Tibial nerve (tissue), 4 donors: ENCODE data around the gene KMT5C. TPM values are rescaled to one million over a fixed set of nuclear protein-coding genes. Genes with fewer than 3 reads are reported as not detected.

Experiments
- DNase-seq, 2 donors: peaks; one replicate each; pipeline ENCODE4 v3.0.0-alpha.2; 2019; ENCODE audit warnings: low spot score in 2 of 2
- H3K27ac ChIP-seq, 4 donors: fragments of 200-600 bp; sonication (generic) in 3 of 4; one replicate each; pipeline ENCODE4 v1.5.1; 2017 to 2019; ENCODE audit warnings: mild to moderate bottlenecking in 1 of 4
- H3K27me3 ChIP-seq, 2 donors: fragments of 200-600 bp; sonication (generic) in 1 of 2; one replicate each; pipeline versions ENCODE4 v1.5.1 to v1.6.0; 2017 to 2019
- H3K36me3 ChIP-seq, 3 donors: fragments of 200-600 bp; sonication (generic); one replicate each; pipeline ENCODE4 v1.5.1; 2018 to 2019
- H3K4me1 ChIP-seq, 4 donors: fragments of 200-600 bp; sonication (generic) in 3 of 4; one replicate each; pipeline ENCODE4 v1.5.1; 2017 to 2019
- H3K4me3 ChIP-seq, 4 donors: fragments of 200-600 bp; sonication (generic) in 3 of 4; one replicate each; pipeline ENCODE4 v1.5.1; 2017 to 2019; ENCODE audit warnings: mild to moderate bottlenecking in 1 of 4, moderate library complexity in 1 of 4
- H3K9me3 ChIP-seq, 4 donors: fragments of 200-600 bp; sonication (generic) in 3 of 4; one replicate each; pipeline ENCODE4 v1.5.1; 2017 to 2019
- CTCF ChIP-seq, 5 experiments: fragments of 200-600 bp in 3 of 5; fragments of 450-650 bp in 2 of 5; sonication (generic) in 3 of 5; IDR thresholded peaks; one replicate each; pipeline ENCODE4 v1.5.1; 2016 to 2019; ENCODE audit warnings: antibody characterized with exemption in 5 of 5, mild to moderate bottlenecking in 3 of 5, moderate library complexity in 2 of 5
- EP300 ChIP-seq, 2 donors: sonication (generic); formaldehyde crosslinking; IDR thresholded peaks; one replicate each; pipeline ENCODE4 v1.6.1; 2017; ENCODE audit warnings: antibody characterized with exemption in 2 of 2, mild to moderate bottlenecking in 1 of 2
- POLR2A ChIP-seq, 2 donors: fragments of 450-650 bp; IDR thresholded peaks; one replicate each; pipeline ENCODE4 v1.6.1; 2017; ENCODE audit warnings: antibody characterized with exemption in 2 of 2, mild to moderate bottlenecking in 2 of 2, moderate library complexity in 2 of 2
- WGBS, 2 donors: methylation state at CpG; one replicate each; pipeline ENCODE4 v1.1.5; 2018; 5-methylcytosine and 5-hydroxymethylcytosine counted together
- total RNA-seq, 4 donors: library from RNA; depleted of rRNA; stranded (reverse); fragments of >200 nt; gene quantifications; one replicate each; pipeline ENCODE4 v1.1.0, GENCODE V29; 2016

The KMT5C gene
- total RNA-seq, 4 donors from 2014 or later: 30.6 to 50.0 (median 41.2) TPM

GRCh38 chr19:55390461-55390880, 50.8 kb downstream of the KMT5C start:
- peaks cover 0 to 62% (median 12%) of the 10 kb centered on the region in 3 donors for H3K36me3 ChIP-seq
- no peak for DNase-seq
- TF ChIP-seq POLR2A (IDR thresholded peaks at IDR 0.05): no peak
- no peaks in the 10 kb centered on the region for H3K27me3 ChIP-seq
- H3K4me1 ChIP-seq: peaks cover 0 to 56% (median 26%) of the 10 kb centered on the region in 4 donors
- H3K27ac ChIP-seq: no peak overlapping the region
- H3K4me3 ChIP-seq: no peak overlapping the region
- no peaks in the 10 kb centered on the region for H3K9me3 ChIP-seq
- WGBS, 2 donors: 66 to 71% methylated on average over 7 of the region's 7 CpGs

- H3K4me3 ChIP-seq: no peak overlapping the region
- H3K27me3 ChIP-seq: no peaks in the 10 kb centered on the region
- H3K36me3 ChIP-seq: peaks cover 0 to 62% (median 12%) of the 10 kb centered on the region in 3 donors
- peaks cover 0 to 56% (median 26%) of the 10 kb centered on the region in 4 donors for H3K4me1 ChIP-seq
- TF ChIP-seq POLR2A (IDR thresholded peaks at IDR 0.05) (no peak), EP300 (IDR thresholded peaks at IDR 0.05) (no peak), CTCF (IDR thresholded peaks at IDR 0.05) (no peak)
- DNase-seq: no peak
- no peaks in the 10 kb centered on the region for H3K9me3 ChIP-seq
- WGBS, 2 donors: 75 to 78% methylated on average over 8 to 10 of the region's 12 CpGs
- H3K27ac ChIP-seq: peak overlapping the region in 2 of 4 donors; percentile 13 to 28
Observed at GRCh38 chr19:55391191-55391670, 51.6 kb downstream of the KMT5C start.

- WGBS, 2 donors: 67 to 79% methylated on average over 18 of the region's 18 CpGs
- peaks cover 0 to 49% (median 21%) of the 10 kb centered on the region in 4 donors for H3K4me1 ChIP-seq
- peaks cover 0 to 60% (median 12%) of the 10 kb centered on the region in 3 donors for H3K36me3 ChIP-seq
- peak overlapping the region in 2 of 4 donors; percentile 13 to 28 for H3K27ac ChIP-seq
- H3K9me3 ChIP-seq: no peaks in the 10 kb centered on the region
- no peaks in the 10 kb centered on the region for H3K27me3 ChIP-seq
- H3K4me3 ChIP-seq: no peak overlapping the region
- TF ChIP-seq EP300 (IDR thresholded peaks at IDR 0.05): no peak
- TF ChIP-seq POLR2A (IDR thresholded peaks at IDR 0.05): no peak
- no peak for TF ChIP-seq CTCF (IDR thresholded peaks at IDR 0.05)
- DNase-seq: no peak
Observed at GRCh38 chr19:55391702-55392615, 52.3 kb downstream of the KMT5C start.

- Histone ChIP-seq H3K27me3 (no peaks in the 10 kb centered on the region), H3K4me1 (peaks cover 0 to 37% (median 9%) of the 10 kb centered on the region in 4 donors), H3K4me3 (no peak overlapping the region), H3K27ac (no peak overlapping the region), H3K9me3 (no peaks in the 10 kb centered on the region), H3K36me3 (peaks cover 0 to 49% (median 4%) of the 10 kb centered on the region in 3 donors)
- 63 to 64% methylated on average over 18 of the region's 18 CpGs for WGBS, 2 donors
- TF ChIP-seq POLR2A (IDR thresholded peaks at IDR 0.05): no peak
- no peak for TF ChIP-seq EP300 (IDR thresholded peaks at IDR 0.05)
- TF ChIP-seq CTCF (IDR thresholded peaks at IDR 0.05): no peak
- DNase-seq: no peak
Observed at GRCh38 chr19:55392820-55393761, 53.4 kb downstream of the KMT5C start.

Other genes with a start within 250 kb of the KMT5C start
- 100 to 1,000 TPM; 113 to 270 (median 180) TPM for gene PPP1R12C, start 222.2 kb upstream of the KMT5C start, total RNA-seq
- gene TNNT1, start 190.7 kb upstream of the KMT5C start, total RNA-seq: 1 to 10 TPM in 1 of 4 donors, under 1 TPM in 1, not detected in 2; 0.90 to 1.5 TPM
- gene TNNI3, start 182.1 kb upstream of the KMT5C start, total RNA-seq: not detected
- 1 to 10 TPM in 2 of 4 donors, not detected in 2; 1.2 to 2.7 TPM for gene DNAAF3, start 173.3 kb upstream of the KMT5C start, total RNA-seq
- gene SYT5, start 159.6 kb upstream of the KMT5C start, total RNA-seq: not detected
- 1 to 10 TPM; 1.2 to 3.9 (median 2.1) TPM for gene PTPRH, start 130.4 kb upstream of the KMT5C start, total RNA-seq
- 1 to 10 TPM in 3 of 4 donors, under 1 TPM in 1; 0.44 to 8.6 (median 3.0) TPM for gene TMEM86B, start 111.1 kb upstream of the KMT5C start, total RNA-seq
- gene PPP6R1, start 80.9 kb upstream of the KMT5C start, total RNA-seq: 10 to 100 TPM; 35.4 to 56.7 (median 40.7) TPM
- 10 to 100 TPM; 33.7 to 49.6 (median 40.5) TPM for gene HSPBP1, start 59.8 kb upstream of the KMT5C start, total RNA-seq
- 1 to 10 TPM; 4.6 to 6.9 (median 5.9) TPM for gene BRSK1, start 55.9 kb upstream of the KMT5C start, total RNA-seq
- gene TMEM150B, start 14.5 kb upstream of the KMT5C start, total RNA-seq: 10 to 100 TPM in 1 of 4 donors, 1 to 10 TPM in 3; 5.5 to 17.1 (median 7.7) TPM
- not detected for gene COX6B2, start 14.8 kb downstream of the KMT5C start, total RNA-seq
- not detected for gene GARIN5B, start 23.4 kb downstream of the KMT5C start, total RNA-seq
- under 1 TPM in 1 of 4 donors, not detected in 3; 0.21 TPM for gene IL11, start 30.6 kb downstream of the KMT5C start, total RNA-seq
- gene TMEM190, start 37.0 kb downstream of the KMT5C start, total RNA-seq: 1 to 10 TPM in 1 of 4 donors, not detected in 3; 2.7 TPM
- gene TMEM238, start 44.4 kb downstream of the KMT5C start, total RNA-seq: 1 to 10 TPM in 2 of 4 donors, under 1 TPM in 2; 0.63 to 7.5 (median 2.6) TPM
- 100 to 1,000 TPM; 266 to 574 (median 354) TPM for gene RPL28, start 46.1 kb downstream of the KMT5C start, total RNA-seq
- gene UBE2S, start 67.9 kb downstream of the KMT5C start, total RNA-seq: 10 to 100 TPM in 2 of 4 donors, 1 to 10 TPM in 2; 8.0 to 16.2 (median 9.9) TPM
- 1 to 10 TPM in 3 of 4 donors, under 1 TPM in 1; 0.42 to 4.1 (median 2.0) TPM for gene SHISA7, start 103.4 kb downstream of the KMT5C start, total RNA-seq
- gene ISOC2, start 121.8 kb downstream of the KMT5C start, total RNA-seq: 10 to 100 TPM; 38.0 to 80.4 (median 65.9) TPM
- gene C19orf85, start 124.9 kb downstream of the KMT5C start, total RNA-seq: not detected
- 10 to 100 TPM in 1 of 4 donors, 1 to 10 TPM in 3; 3.5 to 16.8 (median 4.0) TPM for gene ZNF628, start 136.7 kb downstream of the KMT5C start, total RNA-seq
- 1 to 10 TPM; 3.1 to 8.0 (median 4.3) TPM for gene NAT14, start 145.3 kb downstream of the KMT5C start, total RNA-seq
- gene SSC5D, start 148.6 kb downstream of the KMT5C start, total RNA-seq: 10 to 100 TPM in 1 of 4 donors, 1 to 10 TPM in 3; 3.9 to 14.5 (median 7.2) TPM
- not detected for gene SBK2, start 197.3 kb downstream of the KMT5C start, total RNA-seq
- gene SBK3, start 205.7 kb downstream of the KMT5C start, total RNA-seq: under 1 TPM in 1 of 4 donors, not detected in 3; 0.59 TPM
- gene ZNF579, start 241.0 kb downstream of the KMT5C start, total RNA-seq: 1 to 10 TPM; 2.0 to 5.3 (median 4.2) TPM